ENCODE data around the gene TOGARAM2. TPM values are rescaled to one million over a fixed set of nuclear protein-coding genes. Genes with fewer than 3 reads are reported as not detected.

The TOGARAM2 gene
- under 0.01 and 0.13 TPM in 2 replicates for total RNA-seq

- no peak for DNase-seq (ENCODE audit: low read depth in 2 of 2)
Observed at GRCh38 chr2:28981016-28981441, at the start of gene TOGARAM2. Gene TOGARAM2, plus strand, starts transcription at chr2:28981298. Its CDS starts 13,537 bp downstream, at chr2:28994835.

GRCh38 chr2:28934769-28935168 lies 46.3 kb upstream of the TOGARAM2 start:
- no peak for DNase-seq (ENCODE audit: low read depth in 2 of 2)

- DNase-seq (ENCODE audit: low read depth in 2 of 2): no peak
Observed at GRCh38 chr2:28941008-28941407, 40.1 kb upstream of the TOGARAM2 start.

- no peak for DNase-seq (ENCODE audit: low read depth in 2 of 2)
Observed at GRCh38 chr2:28944535-28945248, 36.4 kb upstream of the TOGARAM2 start.

- DNase-seq (ENCODE audit: low read depth in 2 of 2): no peak
Observed at GRCh38 chr2:28948160-28948559, 32.9 kb upstream of the TOGARAM2 start.

GRCh38 chr2:28949190-28949589 lies 31.9 kb upstream of the TOGARAM2 start:
- DNase-seq (ENCODE audit: low read depth in 2 of 2): no peak

GRCh38 chr2:28949617-28950305 lies 31.3 kb upstream of the TOGARAM2 start:
- no peak for DNase-seq (ENCODE audit: low read depth in 2 of 2)

GRCh38 chr2:28950941-28951630 lies 30.0 kb upstream of the TOGARAM2 start:
- no peak for DNase-seq (ENCODE audit: low read depth in 2 of 2)

- DNase-seq (ENCODE audit: low read depth in 2 of 2): no peak
Observed at GRCh38 chr2:28951910-28952835, 28.9 kb upstream of the TOGARAM2 start.

GRCh38 chr2:28952836-28953211 lies 28.3 kb upstream of the TOGARAM2 start:
- peak in 1 of 2 donors; percentile 13 for DNase-seq (ENCODE audit: low read depth in 2 of 2)

GRCh38 chr2:28955467-28955866 lies 25.6 kb upstream of the TOGARAM2 start:
- no peak for DNase-seq (ENCODE audit: low read depth in 2 of 2)

GRCh38 chr2:28956415-28956826 lies 24.7 kb upstream of the TOGARAM2 start:
- peak in 1 of 2 donors; percentile 12 for DNase-seq (ENCODE audit: low read depth in 2 of 2)

GRCh38 chr2:28956890-28957289 lies 24.2 kb upstream of the TOGARAM2 start:
- peak in 1 of 2 donors; percentile 7 for DNase-seq (ENCODE audit: low read depth in 2 of 2)

GRCh38 chr2:28958689-28959088 lies 22.4 kb upstream of the TOGARAM2 start:
- peak; percentile 56 to 65 for DNase-seq (ENCODE audit: low read depth in 2 of 2)

GRCh38 chr2:28960401-28960800 lies 20.7 kb upstream of the TOGARAM2 start:
- peak in 1 of 2 donors; percentile 25 for DNase-seq (ENCODE audit: low read depth in 2 of 2)

- DNase-seq (ENCODE audit: low read depth in 2 of 2): no peak
Observed at GRCh38 chr2:28962505-28962904, 18.6 kb upstream of the TOGARAM2 start.

- DNase-seq (ENCODE audit: low read depth in 2 of 2): no peak
Observed at GRCh38 chr2:28970464-28971160, 10.5 kb upstream of the TOGARAM2 start.

GRCh38 chr2:28972778-28973335 lies 8.2 kb upstream of the TOGARAM2 start:
- DNase-seq (ENCODE audit: low read depth in 2 of 2): no peak

- DNase-seq (ENCODE audit: low read depth in 2 of 2): no peak
Observed at GRCh38 chr2:28974252-28974651, 6.8 kb upstream of the TOGARAM2 start.

GRCh38 chr2:28975671-28976070 lies 5.4 kb upstream of the TOGARAM2 start:
- no peak for DNase-seq (ENCODE audit: low read depth in 2 of 2)
